HepG2 (cell line): ENCODE measurements around the gene CTSZ. TPM values are rescaled to one million over a fixed set of nuclear protein-coding genes. Genes with fewer than 3 reads are reported as not detected.

Source experiments
- ATF4 ChIP-seq, 2 experiments: fragments of 450-650 bp in 1 of 2; sonication (generic) in 1 of 2; formaldehyde crosslinking; IDR thresholded peaks; 2 replicates each; pipeline versions ENCODE4 v1.5.0 to v1.8.0; 2020 to 2022; ENCODE audit warnings: mild to moderate bottlenecking in 1 of 2, missing genetic modification reagents in 1 of 2
- ATF6 ChIP-seq: sonication (generic); formaldehyde crosslinking; conservative IDR thresholded peaks from 2 replicates; pipeline ENCODE4 v1.4.0; 2020; ENCODE audit warnings: missing genetic modification reagents
- CSRNP2 ChIP-seq: sonication (generic); formaldehyde crosslinking; conservative IDR thresholded peaks from 2 replicates; pipeline ENCODE4 v1.8.0; 2022; ENCODE audit warnings: low read depth, missing genetic modification reagents
- GRHL1 ChIP-seq: sonication (generic); formaldehyde crosslinking; conservative IDR thresholded peaks from 2 replicates; pipeline ENCODE4 v1.8.0; 2022; ENCODE audit warnings: missing genetic modification reagents
- KDM3A ChIP-seq: IDR thresholded peaks from 2 replicates; pipeline ENCODE4 v1.6.1; 2018; ENCODE audit warnings: low read depth, missing compliant biosample characterization
- MTF2 ChIP-seq: sonication (generic); formaldehyde crosslinking; IDR thresholded peaks from 2 replicates; pipeline ENCODE4 v1.5.0; 2020; ENCODE audit warnings: missing genetic modification reagents, borderline replicate concordance
- POGK ChIP-seq: sonication (generic); formaldehyde crosslinking; conservative IDR thresholded peaks from 2 replicates; pipeline ENCODE4 v1.8.0; 2022; ENCODE audit warnings: mild to moderate bottlenecking, moderate library complexity, missing genetic modification reagents
- ZBTB14 ChIP-seq: sonication (generic); formaldehyde crosslinking; IDR thresholded peaks from 2 replicates; pipeline ENCODE4 v1.4.0; 2020; ENCODE audit warnings: missing genetic modification reagents
- ZNF225 ChIP-seq: sonication (generic); formaldehyde crosslinking; IDR thresholded peaks from 2 replicates; pipeline ENCODE4 v1.4.0; 2020; ENCODE audit warnings: mild to moderate bottlenecking, missing genetic modification reagents
- polyA plus RNA-seq, 8 experiments: library from polyadenylated mRNA; depleted of rRNA in 3 of 8; stranded (reverse) in 7 of 8; unstranded in 1 of 8; fragments of >200 nt; fragmentation: Illumina TruSeq in 4 of 8; extraction: Trizol in 4 of 8; gene quantifications; 2 replicates each; pipeline versions ENCODE4 v1.2.1 to v1.2.3, GENCODE V29; 2011 to 2016; ENCODE audit warnings: low read depth in 4 of 8, missing spikeins in 1 of 8, mixed read lengths in 1 of 8; ENCODE audit not compliant: insufficient read depth in 1 of 8
- total RNA-seq, 5 experiments: library from RNA; depleted of rRNA; stranded (reverse); fragments of >200 nt; fragmentation: Illumina TruSeq; extraction: Trizol; gene quantifications; 2 replicates each; pipeline ENCODE4 v1.2.3, GENCODE V29; 2016; ENCODE audit warnings: low read depth in 1 of 5

The CTSZ gene
- total and polyA plus RNA-seq, 2 of the 13 experiments (the other 11 are each of a cell fraction or from before 2014, with no cell fraction given) = 0.33 TPM; not detected in 1

GRCh38 chr20:58989196-58989595 is 17.9 kb downstream of the CTSZ start (continued):
- TF ChIP-seq GRHL1 (CRISPR knock-in tag) (no peak), ATF4 (CRISPR knock-in tag; IDR thresholded peaks at IDR 0.05) (no peak), ZBTB14 (CRISPR knock-in tag) (no peak), KDM3A (CRISPR knock-in tag) (no peak), CSRNP2 (CRISPR knock-in tag) (no peak), POGK (CRISPR knock-in tag) (no peak), ZNF225 (CRISPR knock-in tag) (no peak), MTF2 (no peak), ATF6 (CRISPR knock-in tag) (no peak)
